ENCODE results near the gene MOXD1.
"Not testable (repeated sequence)": the region's sequence is repeated elsewhere in the genome, so short reads cannot be mapped to it uniquely, and the experiment has no call there.

DNA sequence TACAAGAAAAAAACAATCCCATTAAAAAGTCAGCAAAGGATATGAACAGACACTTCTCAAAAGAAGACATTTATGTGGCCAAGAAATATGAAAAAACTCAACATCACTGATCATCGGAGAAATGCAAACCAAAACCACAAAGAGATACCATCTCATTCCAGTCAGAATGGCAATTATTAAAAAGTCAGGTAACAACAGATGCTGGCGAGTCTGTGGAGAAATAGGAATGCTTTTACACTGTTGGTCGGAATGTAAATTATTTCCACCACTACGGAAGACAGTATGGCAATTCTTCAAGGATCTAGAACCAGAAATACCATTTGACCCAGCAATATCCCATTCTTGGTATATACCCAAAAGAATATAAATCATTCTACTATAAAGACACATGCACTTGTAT, 91.1 kb downstream of the MOXD1 start:
- TF ChIP-seq, protein P1, sequence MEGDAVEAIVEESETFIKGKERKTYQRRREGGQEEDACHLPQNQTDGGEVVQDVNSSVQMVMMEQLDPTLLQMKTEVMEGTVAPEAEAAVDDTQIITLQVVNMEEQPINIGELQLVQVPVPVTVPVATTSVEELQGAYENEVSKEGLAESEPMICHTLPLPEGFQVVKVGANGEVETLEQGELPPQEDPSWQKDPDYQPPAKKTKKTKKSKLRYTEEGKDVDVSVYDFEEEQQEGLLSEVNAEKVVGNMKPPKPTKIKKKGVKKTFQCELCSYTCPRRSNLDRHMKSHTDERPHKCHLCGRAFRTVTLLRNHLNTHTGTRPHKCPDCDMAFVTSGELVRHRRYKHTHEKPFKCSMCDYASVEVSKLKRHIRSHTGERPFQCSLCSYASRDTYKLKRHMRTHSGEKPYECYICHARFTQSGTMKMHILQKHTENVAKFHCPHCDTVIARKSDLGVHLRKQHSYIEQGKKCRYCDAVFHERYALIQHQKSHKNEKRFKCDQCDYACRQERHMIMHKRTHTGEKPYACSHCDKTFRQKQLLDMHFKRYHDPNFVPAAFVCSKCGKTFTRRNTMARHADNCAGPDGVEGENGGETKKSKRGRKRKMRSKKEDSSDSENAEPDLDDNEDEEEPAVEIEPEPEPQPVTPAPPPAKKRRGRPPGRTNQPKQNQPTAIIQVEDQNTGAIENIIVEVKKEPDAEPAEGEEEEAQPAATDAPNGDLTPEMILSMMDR (conservative IDR thresholded peaks at IDR 0.05; ENCODE audit: low read depth, low read length), result not testable (repeated sequence)
- TF ChIP-seq EZH2phosphoT487 (IDR thresholded peaks at IDR 0.05; ENCODE audit: borderline replicate concordance, low read length), result not testable (repeated sequence)

Measured in PC-3 (cell line).